A172 (cell line): ENCODE measurements around the gene EPC1. TPM values are rescaled to one million over a fixed set of nuclear protein-coding genes. Genes with fewer than 3 reads are reported as not detected.
"Not testable (repeated sequence)": the region's sequence is repeated elsewhere in the genome, so short reads cannot be mapped to it uniquely, and the experiment has no call there.

Experiments
- DNase-seq: peaks from one replicate; pipeline ENCODE4 v3.0.0-alpha.2; 2015; ENCODE audit warnings: low spot score
- total RNA-seq: library from RNA; depleted of rRNA; stranded (reverse); fragments of >200 nt; shearing (Covaris generic); gene quantifications from 2 replicates; pipeline ENCODE4 v1.2.3, GENCODE V29; 2014

Gene EPC1
- total RNA-seq, 1 experiment from 2014 or later, result 8.9 TPM

DNA sequence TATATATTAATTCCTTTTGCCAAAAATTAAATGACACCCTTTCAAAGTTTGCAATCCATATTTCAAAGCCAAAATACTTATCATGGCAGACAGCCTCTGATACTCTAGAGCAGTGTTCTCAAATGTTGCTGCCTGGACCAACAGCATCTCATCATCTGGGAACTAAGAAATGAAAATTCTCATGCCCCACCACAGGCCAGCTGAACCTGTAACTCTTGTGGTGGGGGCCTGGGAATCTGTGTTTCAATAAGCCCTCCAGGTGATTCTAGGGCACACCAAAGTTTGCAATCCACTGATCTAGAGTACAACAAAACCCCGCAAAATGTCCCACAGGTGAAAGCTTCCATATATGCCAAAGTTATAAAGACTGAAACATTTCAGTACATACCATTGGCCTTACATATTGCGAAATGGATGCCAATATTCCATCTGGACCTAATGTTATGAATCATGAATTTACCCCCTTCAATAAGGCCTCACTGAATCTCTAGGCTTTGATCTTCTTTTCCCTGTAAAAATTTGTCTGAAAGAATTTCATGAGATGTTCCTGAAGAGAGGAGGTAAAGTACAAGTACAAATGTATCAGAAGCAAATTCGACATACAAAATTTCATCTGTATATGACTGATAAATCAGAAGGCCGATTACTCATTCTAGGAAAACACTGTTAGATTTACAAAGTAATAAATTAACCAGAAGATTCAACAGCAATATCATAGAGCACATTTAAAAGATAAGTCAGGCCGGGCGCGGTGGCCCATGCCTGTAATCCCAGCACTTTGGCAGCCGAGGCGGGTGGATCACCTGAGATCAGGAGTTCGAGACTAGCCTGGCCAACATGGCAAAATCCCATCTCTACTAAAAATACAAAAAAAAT is 25.3 kb upstream of the EPC1 start:
- DNase-seq, result no peak

DNA sequence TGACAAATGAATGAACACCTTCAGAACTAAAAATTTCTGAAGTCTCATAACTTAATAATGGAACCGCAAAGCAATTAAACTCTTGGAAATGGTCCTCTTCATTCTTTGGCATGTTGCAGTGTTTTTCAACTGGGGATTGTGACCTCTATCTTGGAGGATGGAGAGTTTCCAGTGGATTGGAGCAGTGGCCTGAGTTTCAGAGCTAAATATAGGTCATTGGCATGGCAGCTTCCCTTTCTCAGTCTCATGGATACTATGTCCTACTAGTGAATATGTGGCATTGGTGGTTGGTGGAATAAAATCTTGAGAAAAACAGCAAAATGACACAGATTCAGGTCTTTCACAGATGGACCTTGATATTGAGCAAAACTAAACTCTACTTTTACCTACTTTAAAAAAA is 24.1 kb upstream of the EPC1 start:
- no peak for DNase-seq

DNA sequence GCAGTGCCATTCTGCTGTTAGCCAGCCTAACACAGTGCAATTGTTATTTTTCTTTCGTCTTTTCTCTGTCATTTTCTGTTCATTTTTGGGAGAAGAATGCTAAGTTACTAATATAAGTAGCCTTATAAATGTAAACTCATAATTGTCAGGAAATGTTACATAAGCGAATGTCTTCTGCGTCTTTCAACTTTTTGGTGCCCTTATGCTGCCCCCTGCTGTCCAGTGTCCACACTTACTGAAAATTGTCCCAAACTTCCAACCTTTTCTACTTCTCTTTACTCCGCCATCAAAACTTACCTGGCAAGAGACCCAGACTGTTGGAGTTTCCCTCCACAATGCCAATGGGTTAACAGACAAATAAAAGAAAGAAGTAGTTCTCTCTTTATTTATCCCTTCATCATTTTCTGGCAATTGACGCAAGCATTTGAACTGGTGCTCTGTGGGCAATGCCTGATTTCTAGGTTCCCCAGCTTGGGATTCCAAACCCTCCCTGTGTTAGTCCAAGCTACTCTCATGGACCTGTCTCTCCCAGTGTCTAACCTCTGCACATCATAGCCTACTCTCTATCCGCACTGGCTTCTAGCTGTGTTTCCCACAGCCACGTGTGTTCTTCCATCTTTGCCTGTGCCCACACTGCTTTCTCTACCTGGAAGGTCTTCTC is 21.0 kb upstream of the EPC1 start:
- peak; percentile 54 for DNase-seq

DNA sequence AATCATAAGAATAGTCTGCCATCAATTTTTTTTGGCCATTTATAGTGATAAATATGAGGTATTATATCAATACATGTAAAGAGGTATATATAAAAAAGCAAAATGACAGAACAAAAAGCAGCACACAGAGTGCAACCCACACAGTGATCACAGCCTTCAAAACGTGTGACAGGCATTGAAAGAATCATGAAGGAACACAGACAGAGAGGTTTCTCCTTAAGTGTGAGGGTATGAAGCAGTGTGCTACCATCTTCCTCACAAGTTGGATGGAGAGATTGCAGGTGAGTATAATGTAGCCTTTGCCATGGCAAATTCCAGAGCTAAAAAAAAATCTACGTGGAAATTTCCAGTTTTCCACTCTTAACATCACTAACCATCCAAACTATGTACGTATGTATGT is 19.6 kb upstream of the EPC1 start:
- no peak for DNase-seq

GRCh38 chr10:32366111-32366510 is 19.2 kb upstream of the EPC1 start:
- DNase-seq, result no peak

DNA sequence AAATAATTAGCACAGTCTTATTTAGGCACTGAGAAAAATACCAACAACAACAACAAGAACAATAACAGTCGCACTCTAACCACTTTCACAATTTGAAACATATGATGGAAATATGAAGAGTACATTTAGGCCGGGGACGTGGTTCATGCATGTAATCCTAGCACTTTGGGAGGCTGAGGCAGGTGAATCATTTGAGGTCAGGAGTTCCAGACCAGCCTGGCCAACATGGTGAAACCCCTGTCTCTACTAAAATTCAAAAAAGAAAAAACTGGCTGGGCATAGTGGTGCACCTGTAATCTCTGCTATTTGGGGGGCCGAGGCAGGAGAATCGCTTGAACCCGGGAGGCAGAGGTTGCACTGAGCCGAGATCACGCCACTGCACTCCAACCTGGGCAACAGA is 18.4 kb upstream of the EPC1 start:
- not testable (repeated sequence) for DNase-seq

- no peak for DNase-seq
Measured at GRCh38 chr10:32362571-32362970, 15.6 kb upstream of the EPC1 start.

- DNase-seq, result no peak
Measured at GRCh38 chr10:32360884-32361283, 13.9 kb upstream of the EPC1 start.

- no peak for DNase-seq
Measured at GRCh38 chr10:32360241-32360640, 13.3 kb upstream of the EPC1 start.

DNA sequence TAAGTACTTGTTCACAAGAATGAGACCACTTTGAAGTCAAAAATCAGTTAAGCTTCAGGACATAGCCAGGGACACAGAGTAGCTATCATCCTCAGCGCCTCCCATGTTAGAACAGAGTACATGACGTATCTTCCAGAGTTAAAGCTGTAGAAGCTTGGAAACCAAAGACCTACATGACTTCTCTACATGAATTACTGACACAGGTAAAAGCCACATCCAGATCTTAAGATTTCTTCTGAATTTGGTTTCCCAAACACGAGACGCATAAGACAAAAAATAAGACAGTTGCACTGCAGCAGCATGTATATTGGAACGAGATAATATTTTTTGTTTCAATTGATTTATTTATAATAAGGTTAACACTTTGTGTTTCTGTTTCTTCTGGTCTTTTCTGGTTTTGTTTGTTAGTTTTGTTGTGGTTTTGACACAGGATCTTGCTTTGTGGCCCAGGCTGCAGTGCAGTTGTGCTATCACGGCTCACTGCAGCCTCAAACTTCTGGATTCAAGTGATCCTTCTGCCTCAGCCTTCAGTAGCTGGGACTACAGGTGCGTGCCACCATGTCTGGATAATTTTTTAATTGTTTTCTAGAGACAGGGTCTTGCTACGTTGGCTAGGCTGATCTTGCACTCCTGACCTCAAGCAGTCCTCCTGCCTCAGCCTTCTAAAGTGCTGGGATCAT is 10.2 kb upstream of the EPC1 start:
- no peak for DNase-seq

DNA sequence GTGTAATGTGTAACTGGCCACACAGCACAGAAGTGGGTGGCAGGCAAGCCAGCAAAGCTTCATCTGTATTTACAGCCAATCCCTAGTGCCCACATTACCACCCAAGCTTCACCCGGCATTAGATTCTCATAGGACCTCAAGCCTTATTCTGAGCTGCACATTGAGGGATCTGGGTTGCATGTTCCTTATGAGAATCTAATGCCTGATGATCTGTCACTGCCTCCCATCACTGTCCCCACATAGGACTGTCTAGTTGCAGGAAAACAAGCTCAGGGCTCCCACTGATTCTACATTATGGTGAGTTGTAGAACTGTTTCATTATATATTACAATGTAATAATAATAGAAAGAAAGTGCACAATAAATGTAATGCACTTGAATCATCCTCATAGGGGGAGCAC is 7.7 kb upstream of the EPC1 start:
- not testable (repeated sequence) for DNase-seq

DNA sequence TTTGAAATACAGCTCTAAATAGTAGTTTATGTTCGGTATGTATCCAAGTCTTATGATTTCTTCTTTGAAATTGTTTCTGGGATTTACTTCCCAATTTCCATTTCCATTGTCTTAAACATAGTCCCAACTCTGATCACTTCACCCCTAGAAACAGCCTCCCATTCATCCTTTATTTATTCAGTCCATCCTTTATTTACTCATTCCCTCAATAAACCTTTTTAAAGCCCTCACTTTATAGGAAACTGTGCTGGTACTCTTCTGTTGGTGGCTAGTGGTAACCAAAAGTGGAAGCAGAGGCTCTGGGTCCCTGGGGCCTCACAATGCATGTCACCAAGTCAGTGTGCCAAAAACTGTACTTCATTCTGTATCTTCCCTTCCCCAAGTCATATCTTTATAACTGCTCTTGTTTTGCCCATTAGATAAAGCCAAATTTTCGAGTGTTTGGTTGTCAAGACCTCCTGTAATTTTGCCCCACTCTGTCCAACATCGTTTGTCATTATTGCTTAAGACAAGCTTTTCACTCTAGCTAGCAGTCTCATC is 3.9 kb upstream of the EPC1 start:
- DNase-seq, result no peak

DNA sequence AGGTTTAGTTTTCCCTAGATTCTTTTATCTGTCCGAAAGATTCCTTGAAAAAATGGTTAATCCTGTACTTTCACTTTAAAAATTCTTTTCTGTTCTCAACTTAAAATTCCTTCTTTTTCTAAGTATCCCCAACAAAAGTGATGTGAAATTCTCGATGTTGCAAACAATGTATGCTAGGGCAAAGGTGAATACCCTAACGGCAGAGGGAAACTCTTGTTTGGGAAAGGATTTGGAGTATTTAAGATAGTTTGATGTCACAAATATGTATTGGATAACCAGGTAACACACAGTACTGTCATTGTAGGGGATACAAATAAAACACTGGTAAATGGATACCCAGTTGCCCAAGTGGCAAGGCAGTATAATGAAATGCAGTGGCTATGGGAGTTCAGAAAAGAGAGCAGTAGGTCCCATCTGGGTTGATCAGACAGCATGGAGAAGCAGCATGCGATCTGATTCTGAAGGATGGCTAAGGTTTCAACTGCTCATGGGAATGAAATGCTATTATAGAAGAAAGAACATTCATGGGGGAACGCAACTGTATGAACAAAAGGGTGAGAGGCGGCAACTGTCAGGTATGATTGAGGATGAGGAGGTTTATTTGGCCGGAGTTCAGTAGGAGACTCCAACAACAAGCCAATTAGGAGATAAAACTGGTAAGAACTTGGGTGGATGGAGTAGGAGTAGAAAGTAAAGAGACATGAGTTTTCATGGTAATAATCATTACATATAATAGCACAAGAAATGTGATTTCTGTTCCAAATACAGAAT is 3.2 kb upstream of the EPC1 start:
- no peak for DNase-seq

DNA sequence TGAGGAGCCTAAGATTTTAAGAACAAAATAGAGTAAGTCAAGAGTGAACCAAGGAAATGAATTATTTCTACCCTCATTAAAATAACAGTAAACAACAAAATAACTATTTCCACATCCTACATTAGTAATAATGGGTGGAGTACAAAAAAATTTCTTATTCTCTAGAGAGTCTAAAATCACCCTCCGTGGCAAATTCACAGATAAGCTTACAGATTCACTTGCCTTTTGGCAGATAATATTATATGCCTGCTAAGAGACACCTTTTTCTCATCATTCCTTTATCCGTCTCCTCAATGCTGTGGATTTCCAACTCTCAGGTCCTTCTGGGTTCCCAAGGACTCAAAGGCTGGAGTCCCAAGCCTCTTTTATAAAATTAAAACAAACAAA is 2.2 kb upstream of the EPC1 start:
- DNase-seq, result no peak

DNA sequence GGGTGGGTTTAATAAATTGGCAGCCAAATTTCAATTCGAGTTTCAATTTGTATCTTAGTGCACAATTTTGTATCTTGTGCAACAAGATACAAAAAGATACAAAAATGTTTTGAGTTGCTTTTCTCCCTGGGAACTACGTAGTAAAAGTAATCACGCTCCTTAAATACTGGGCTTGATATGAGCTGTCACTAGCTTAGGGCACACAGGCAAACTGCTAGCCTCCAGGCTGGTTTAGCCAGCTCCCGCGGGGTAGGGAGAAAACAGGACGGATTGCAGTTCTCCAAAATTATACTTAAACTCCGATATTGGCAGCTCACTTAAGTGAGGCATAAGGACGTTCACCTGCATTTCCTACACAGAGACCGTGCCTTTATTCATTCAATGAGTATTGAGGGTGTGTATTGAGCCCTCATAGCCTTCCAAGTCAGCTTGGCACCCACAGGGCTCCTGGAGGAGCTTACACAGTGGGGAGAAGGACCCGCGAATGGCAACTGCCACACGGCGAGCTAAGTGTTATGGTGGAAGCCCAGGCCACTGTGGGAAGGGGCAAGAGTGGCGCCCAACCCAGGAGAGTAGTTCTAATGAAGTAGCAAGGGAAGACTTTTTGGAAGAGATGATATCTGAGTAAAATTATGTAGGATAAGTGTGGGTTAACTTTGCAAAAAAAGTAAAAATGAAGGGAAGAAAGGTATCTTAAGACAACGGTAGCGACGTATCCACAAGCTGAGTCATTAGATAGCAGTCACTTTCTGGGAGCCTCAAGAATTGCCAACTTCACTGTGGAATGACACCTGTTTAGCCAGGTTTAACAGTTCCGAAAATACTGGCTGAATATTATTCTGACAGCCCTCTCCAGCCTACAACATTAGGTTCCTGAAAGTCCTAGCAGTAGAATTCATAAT is 1.6 kb upstream of the EPC1 start:
- DNase-seq, result no peak

DNA sequence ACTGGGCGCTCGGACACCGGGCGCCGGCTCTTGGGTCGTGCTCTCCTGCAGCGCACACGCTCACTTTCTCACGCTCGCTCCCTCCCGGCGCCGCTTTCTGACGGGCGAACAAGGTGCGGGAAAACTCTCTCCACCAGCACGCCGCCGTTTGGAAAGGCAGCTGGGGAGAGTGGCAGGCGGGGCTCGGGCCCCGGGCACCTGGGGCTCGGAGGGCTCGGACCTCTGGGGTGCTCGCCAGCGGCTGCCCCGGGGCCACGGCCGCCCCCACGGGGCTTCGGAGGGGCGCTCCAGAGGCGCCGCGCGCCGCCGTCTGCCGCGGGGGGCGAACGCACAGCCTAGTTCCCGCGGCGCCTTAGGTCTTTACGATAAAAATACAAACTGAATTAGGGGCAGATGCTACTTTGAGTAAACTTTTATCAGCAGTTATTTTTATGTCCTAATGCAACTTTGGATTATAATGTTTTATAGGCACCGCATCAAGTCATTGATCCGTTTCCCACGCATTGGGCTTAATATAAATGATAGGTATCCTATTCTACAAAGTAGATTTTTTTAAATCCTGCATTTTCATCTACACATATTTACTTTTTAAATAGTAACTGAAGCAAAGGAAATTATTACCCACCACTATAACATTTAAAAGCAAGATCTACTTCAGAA is 535 bp upstream of the EPC1 start:
- DNase-seq, result no peak

- DNase-seq, result peak; percentile 89
Measured at GRCh38 chr10:32346134-32346550, 816 bp downstream of the EPC1 start.

DNA sequence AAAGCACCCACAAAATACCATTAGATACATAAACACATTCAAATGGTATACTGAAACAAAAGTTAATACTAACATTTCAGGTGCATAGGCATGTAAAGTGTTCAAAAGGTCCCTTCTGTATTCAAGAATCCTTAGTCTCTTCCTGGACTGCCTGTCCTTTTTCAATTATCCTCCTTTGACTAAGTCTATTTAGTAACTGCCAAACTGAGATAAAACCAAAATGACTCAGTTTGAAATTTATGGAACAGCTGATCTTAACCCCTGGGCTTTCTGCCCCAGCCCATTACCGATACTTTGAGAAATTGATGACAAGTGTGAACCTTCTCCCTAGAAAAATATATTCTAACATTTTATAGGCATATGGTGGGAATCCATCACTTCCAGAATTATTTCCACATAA is 5.4 kb downstream of the EPC1 start:
- DNase-seq, result no peak

DNA sequence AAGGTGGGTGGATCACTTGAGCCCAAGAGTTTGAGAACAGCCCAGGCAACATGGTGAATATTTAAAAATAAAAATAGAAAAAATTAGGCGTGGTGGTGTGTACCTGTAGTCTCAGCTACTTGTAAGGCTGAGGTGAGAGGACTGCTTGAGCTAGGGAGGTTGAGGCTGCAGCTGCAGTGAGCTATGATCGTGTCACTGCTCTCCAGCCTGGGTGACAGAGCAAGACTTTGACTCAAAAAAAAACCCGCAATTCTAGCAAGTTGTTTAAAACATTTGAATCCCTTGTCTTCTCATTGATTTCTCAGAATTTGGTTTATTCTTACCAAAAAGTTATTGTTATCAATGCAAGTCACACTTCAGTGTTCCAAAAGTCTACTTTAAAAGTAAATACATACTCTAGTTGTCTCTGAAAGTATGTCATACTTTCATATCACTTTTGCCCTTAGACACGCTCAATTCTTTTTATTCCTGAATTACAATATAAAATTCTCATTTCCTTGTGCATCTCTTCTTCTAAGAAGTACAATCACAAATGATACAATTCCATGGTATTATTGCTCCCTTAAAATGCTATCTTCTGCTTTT is 6.3 kb downstream of the EPC1 start:
- no peak for DNase-seq

DNA sequence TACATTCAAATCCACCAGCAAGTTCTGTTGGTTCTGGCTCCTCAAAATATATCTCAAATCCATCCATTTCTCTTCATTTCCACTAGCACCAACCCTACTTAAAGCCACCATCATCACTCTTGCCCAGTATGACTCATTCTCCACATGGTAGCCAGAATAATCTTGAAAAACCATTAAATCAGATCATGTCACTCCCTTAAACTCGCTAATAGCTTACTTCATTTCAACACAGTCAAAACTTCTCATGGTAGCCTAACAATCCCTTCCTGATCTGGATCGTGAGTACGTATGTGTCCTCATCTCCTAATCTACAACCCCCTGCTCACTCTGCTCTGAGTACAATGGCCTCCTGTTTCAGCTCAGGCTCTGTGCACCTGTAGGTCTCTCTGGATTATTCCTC is 8.7 kb downstream of the EPC1 start:
- peak; percentile 62 for DNase-seq
